SK-N-SH treated with all-trans-retinoic acid at 6 μM for 48 hours (cell line): ENCODE measurements around the gene PDCD5.
"Not testable (repeated sequence)": the region's sequence is repeated elsewhere in the genome, so short reads cannot be mapped to it uniquely, and the experiment has no call there.

ENCODE experiments used
- ATAC-seq: fragments of 200-7000 bp; cut with Tn5 transposase; 3 replicates; pipeline ENCODE4 v1.9.1; 2020; ENCODE audit warnings: mild to moderate bottlenecking, moderate library complexity
- ARNTL ChIP-seq: fragments of 450-650 bp; formaldehyde crosslinking; IDR thresholded peaks from 2 replicates; pipeline ENCODE4 v1.5.0; 2020; ENCODE audit warnings: low read depth, mild to moderate bottlenecking, moderate library complexity, borderline replicate concordance
- BACH2 ChIP-seq: fragments of 250-450 bp; sonication (Bioruptor Pico); IDR thresholded peaks from 2 replicates; pipeline ENCODE4 v1.9.0; 2021; ENCODE audit warnings: mild to moderate bottlenecking, borderline replicate concordance
- ESRRG ChIP-seq: fragments of 250-450 bp; sonication (Bioruptor Pico); IDR thresholded peaks from 2 replicates; pipeline ENCODE4 v1.6.1; 2021; ENCODE audit warnings: mild to moderate bottlenecking
- GLIS3 ChIP-seq: fragments of 250-450 bp; sonication (Bioruptor Pico); IDR thresholded peaks from 2 replicates; pipeline ENCODE4 v1.5.0; 2020; ENCODE audit warnings: mild to moderate bottlenecking, moderate library complexity
- ISL1 ChIP-seq: fragments of 250-450 bp; sonication (Bioruptor Pico); IDR thresholded peaks from 2 replicates; pipeline ENCODE4 v2.1.2; 2022; ENCODE audit warnings: mild to moderate bottlenecking, moderate library complexity
- OSR1 ChIP-seq: fragments of 250-450 bp; sonication (Bioruptor Pico); IDR thresholded peaks from 2 replicates; pipeline ENCODE4 v1.8.0; 2022; ENCODE audit warnings: moderate library complexity, mild to moderate bottlenecking, inconsistent platforms
- PATZ1 ChIP-seq: fragments of 250-450 bp; sonication (Bioruptor Pico); IDR thresholded peaks from 2 replicates; pipeline ENCODE4 v1.8.0; 2020; ENCODE audit warnings: mild to moderate bottlenecking, moderate library complexity, borderline replicate concordance
- PPARA ChIP-seq: fragments of 250-450 bp; sonication (Bioruptor Pico); IDR thresholded peaks from 2 replicates; pipeline ENCODE4 v1.5.0; 2020; ENCODE audit warnings: mild to moderate bottlenecking, borderline replicate concordance
- RARB ChIP-seq: fragments of 250-450 bp; sonication (Bioruptor Pico); IDR thresholded peaks from 2 replicates; pipeline ENCODE4 v1.8.0; 2021; ENCODE audit warnings: mild to moderate bottlenecking, moderate library complexity
- SNAI2 ChIP-seq: fragments of 250-450 bp; sonication (Bioruptor Pico); IDR thresholded peaks from 2 replicates; pipeline ENCODE4 v1.5.0; 2020; ENCODE audit warnings: mild to moderate bottlenecking, moderate library complexity
- TCF4 ChIP-seq: fragments of 250-450 bp; sonication (Bioruptor Pico); IDR thresholded peaks from 2 replicates; pipeline ENCODE4 v1.8.0; 2021; ENCODE audit warnings: mild to moderate bottlenecking, moderate library complexity, borderline replicate concordance
- TOX ChIP-seq: fragments of 250-450 bp; sonication (Bioruptor Pico); IDR thresholded peaks from 2 replicates; pipeline ENCODE4 v1.8.0; 2021; ENCODE audit warnings: mild to moderate bottlenecking, moderate library complexity, borderline replicate concordance
- ZC3H10 ChIP-seq: fragments of 250-450 bp; sonication (Bioruptor Pico); IDR thresholded peaks from 2 replicates; pipeline ENCODE4 v1.5.1; 2021; ENCODE audit warnings: mild to moderate bottlenecking, moderate library complexity
- ZFP3 ChIP-seq: fragments of 250-450 bp; sonication (Bioruptor Pico); IDR thresholded peaks from 2 replicates; pipeline ENCODE4 v1.5.0; 2020; ENCODE audit warnings: mild to moderate bottlenecking, moderate library complexity
- ZFP30 ChIP-seq: fragments of 450-650 bp; formaldehyde crosslinking; IDR thresholded peaks from 2 replicates; pipeline ENCODE4 v1.5.0; 2022; ENCODE audit warnings: mild to moderate bottlenecking, moderate library complexity
- ZNF565 ChIP-seq: fragments of 450-650 bp; formaldehyde crosslinking; conservative IDR thresholded peaks from 2 replicates; pipeline ENCODE4 v1.5.0; 2020; ENCODE audit warnings: low read depth, mild to moderate bottlenecking, moderate library complexity
- ZNF70 ChIP-seq: fragments of 450-650 bp; formaldehyde crosslinking; IDR thresholded peaks from 2 replicates; pipeline ENCODE4 v1.5.0; 2020; ENCODE audit warnings: mild to moderate bottlenecking, moderate library complexity
- ZNF8 ChIP-seq: fragments of 450-650 bp; formaldehyde crosslinking; IDR thresholded peaks from 2 replicates; pipeline ENCODE4 v1.5.0; 2020; ENCODE audit warnings: mild to moderate bottlenecking, moderate library complexity
- TF ChIP-seq, protein P1 (sequence below): fragments of 250-450 bp; sonication (Bioruptor Pico); IDR thresholded peaks from 2 replicates; pipeline ENCODE4 v1.5.0; 2020; ENCODE audit warnings: mild to moderate bottlenecking, moderate library complexity
- TF ChIP-seq, protein P2 (sequence below): fragments of 250-450 bp; sonication (Bioruptor Pico); IDR thresholded peaks from 2 replicates; pipeline ENCODE4 v1.8.0; 2021; ENCODE audit warnings: low read depth, mild to moderate bottlenecking, moderate library complexity, borderline replicate concordance

Gene PDCD5

DNA sequence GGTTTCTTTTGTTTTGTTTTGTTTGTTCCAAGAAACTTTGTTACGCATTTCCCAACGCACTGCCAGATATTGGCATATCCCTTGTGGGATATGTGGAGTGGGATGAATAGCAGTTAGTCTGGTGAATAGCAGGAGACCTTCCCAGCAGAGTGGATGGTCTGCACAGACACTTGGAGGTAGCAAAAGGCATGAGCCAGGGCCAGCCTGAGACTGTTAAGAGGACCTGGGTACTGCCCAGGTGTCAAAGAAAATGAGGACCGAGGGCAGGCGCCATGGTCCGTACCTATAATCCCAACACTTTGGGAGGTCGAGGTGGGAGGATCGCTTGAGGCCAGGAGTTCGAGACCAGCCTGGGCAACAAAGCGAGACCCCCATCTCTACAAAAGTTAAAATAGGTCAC, 13.5 kb upstream of the PDCD5 start:
- ATAC-seq, result no peak
- TF ChIP-seq BACH2 (CRISPR knock-in tag) (no peak), OSR1 (no peak), TOX (CRISPR knock-in tag) (no peak), ZNF8 (no peak)
- TF ChIP-seq, all 23 proteins: peak for 0

DNA sequence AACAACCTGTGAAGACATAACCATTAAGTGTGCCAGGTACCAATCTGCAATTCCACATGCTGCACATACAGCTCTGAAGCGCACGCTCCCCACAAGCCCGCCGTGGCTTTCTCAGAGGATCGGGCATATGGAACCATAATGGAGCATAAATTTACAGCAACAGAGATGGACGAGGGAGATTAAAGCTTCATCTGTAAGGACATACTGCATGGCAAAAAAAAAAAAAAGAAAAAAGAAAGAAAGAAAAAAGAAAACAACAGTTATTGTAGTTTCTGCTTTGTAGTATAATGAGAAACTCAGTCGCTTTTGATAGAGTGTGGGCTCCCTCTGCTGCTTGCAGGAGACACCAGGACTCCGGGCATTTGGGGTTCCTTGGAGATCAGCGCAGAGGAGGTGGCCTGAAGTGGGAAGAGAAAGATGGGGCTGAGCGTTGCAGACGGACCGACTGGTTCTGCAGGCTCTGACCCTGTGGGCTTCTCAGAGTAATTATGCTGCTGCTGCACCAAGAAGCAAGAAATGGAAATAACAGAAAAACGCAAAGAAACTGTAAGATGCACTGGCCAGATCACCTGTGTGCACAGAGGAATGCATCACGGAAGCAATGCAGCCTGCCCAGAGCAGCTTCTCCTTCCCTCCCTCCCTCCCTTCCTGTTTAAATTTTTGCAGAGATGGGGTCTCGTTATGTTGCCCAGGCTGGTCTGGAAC, 10.8 kb upstream of the PDCD5 start:
- TF ChIP-seq ZFP3 (no peak), PPARA (CRISPR knock-in tag) (no peak), OSR1 (no peak), BACH2 (CRISPR knock-in tag) (no peak), PATZ1 (CRISPR knock-in tag) (no peak), ZNF70 (no peak), ZNF8 (no peak), ZFP30 (CRISPR knock-in tag) (no peak), TOX (CRISPR knock-in tag) (no peak), SNAI2 (CRISPR knock-in tag) (no peak), TCF4 (CRISPR knock-in tag) (no peak), RARB (CRISPR knock-in tag) (no peak), ZNF565 (CRISPR knock-in tag) (no peak), ISL1 (no peak), ESRRG (CRISPR knock-in tag) (no peak), GLIS3 (CRISPR knock-in tag) (no peak), ZC3H10 (CRISPR knock-in tag) (no peak), ARNTL (CRISPR knock-in tag) (no peak)
- TF ChIP-seq, protein P1, sequence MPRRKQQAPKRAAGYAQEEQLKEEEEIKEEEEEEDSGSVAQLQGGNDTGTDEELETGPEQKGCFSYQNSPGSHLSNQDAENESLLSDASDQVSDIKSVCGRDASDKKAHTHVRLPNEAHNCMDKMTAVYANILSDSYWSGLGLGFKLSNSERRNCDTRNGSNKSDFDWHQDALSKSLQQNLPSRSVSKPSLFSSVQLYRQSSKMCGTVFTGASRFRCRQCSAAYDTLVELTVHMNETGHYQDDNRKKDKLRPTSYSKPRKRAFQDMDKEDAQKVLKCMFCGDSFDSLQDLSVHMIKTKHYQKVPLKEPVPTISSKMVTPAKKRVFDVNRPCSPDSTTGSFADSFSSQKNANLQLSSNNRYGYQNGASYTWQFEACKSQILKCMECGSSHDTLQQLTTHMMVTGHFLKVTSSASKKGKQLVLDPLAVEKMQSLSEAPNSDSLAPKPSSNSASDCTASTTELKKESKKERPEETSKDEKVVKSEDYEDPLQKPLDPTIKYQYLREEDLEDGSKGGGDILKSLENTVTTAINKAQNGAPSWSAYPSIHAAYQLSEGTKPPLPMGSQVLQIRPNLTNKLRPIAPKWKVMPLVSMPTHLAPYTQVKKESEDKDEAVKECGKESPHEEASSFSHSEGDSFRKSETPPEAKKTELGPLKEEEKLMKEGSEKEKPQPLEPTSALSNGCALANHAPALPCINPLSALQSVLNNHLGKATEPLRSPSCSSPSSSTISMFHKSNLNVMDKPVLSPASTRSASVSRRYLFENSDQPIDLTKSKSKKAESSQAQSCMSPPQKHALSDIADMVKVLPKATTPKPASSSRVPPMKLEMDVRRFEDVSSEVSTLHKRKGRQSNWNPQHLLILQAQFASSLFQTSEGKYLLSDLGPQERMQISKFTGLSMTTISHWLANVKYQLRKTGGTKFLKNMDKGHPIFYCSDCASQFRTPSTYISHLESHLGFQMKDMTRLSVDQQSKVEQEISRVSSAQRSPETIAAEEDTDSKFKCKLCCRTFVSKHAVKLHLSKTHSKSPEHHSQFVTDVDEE (CRISPR knock-in tag), result no peak
- TF ChIP-seq, protein P2, sequence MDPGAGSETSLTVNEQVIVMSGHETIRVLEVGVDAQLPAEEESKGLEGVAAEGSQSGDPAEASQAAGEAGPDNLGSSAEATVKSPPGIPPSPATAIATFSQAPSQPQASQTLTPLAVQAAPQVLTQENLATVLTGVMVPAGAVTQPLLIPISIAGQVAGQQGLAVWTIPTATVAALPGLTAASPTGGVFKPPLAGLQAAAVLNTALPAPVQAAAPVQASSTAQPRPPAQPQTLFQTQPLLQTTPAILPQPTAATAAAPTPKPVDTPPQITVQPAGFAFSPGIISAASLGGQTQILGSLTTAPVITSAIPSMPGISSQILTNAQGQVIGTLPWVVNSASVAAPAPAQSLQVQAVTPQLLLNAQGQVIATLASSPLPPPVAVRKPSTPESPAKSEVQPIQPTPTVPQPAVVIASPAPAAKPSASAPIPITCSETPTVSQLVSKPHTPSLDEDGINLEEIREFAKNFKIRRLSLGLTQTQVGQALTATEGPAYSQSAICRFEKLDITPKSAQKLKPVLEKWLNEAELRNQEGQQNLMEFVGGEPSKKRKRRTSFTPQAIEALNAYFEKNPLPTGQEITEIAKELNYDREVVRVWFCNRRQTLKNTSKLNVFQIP (CRISPR knock-in tag), result no peak
- ATAC-seq, result peak; percentile 100

- ATAC-seq, result not testable (repeated sequence)
Observed at GRCh38 chr19:32571471-32572075, 9.4 kb upstream of the PDCD5 start.

GRCh38 chr19:32572700-32573491, 8.1 kb upstream of the PDCD5 start:
- not testable (repeated sequence) for ATAC-seq

- ATAC-seq, result no peak
- TF ChIP-seq, protein P2 (CRISPR knock-in tag), result no peak
- TF ChIP-seq BACH2 (CRISPR knock-in tag), result no peak
- TF ChIP-seq ZNF8, result no peak
- no peak for TF ChIP-seq ARNTL (CRISPR knock-in tag)
Observed at GRCh38 chr19:32573492-32573794, 7.5 kb upstream of the PDCD5 start.
